ENCODE measurements around the gene MCM10. TPM values are rescaled to one million over a fixed set of nuclear protein-coding genes. Genes with fewer than 3 reads are reported as not detected.
A peak's percentile ranks its signal among the peaks of the same experiment; 100 is the strongest.
"Not testable (repeated sequence)": the region's sequence is repeated elsewhere in the genome, so short reads cannot be mapped to it uniquely, and the experiment has no call there.

MCM10 gene
- total and polyA plus RNA-seq, 9 donors = 4.5 to 7.5 (median 5.2) TPM

DNA sequence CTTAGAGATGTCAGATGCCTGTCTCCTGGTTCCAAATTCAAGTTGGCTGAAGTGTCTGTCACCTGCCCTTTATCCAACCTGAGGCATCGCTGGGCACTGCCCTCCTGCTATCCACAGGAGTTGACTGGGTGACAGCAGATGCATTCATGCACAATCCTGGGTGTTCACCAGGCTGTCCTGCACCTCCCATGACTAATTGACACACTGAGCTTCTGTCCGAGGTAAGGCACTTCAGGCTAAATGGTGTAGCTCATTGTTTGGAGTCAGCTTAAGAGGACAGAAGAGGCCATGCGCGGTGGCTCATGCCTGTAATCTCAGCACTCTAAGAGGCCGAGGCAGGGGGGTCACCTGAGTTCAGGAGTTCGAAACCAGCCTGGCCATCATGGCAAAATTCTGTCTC is 70.5 kb downstream of the MCM10 start:
- Histone ChIP-seq H3K27ac (ENCODE audit: low read length) (no peak overlapping the region), H3K36me3 (ENCODE audit: control insufficient read depth, insufficient read depth, low read length) (no peaks in the 10 kb centered on the region), H3K9me3 (replicated peaks; ENCODE audit: control insufficient read depth, low read depth, low read length) (no peaks in the 10 kb centered on the region), H3K27me3 (ENCODE audit: control insufficient read depth, insufficient read depth, low read length) (peaks cover 3% of the 10 kb centered on the region), H3K4me3 (ENCODE audit: low read length) (no peak overlapping the region), H3K4me1 (ENCODE audit: control insufficient read depth, insufficient read depth, low read length) (no peaks in the 10 kb centered on the region)
- 79% methylated on average over 4 of the region's 6 CpGs for WGBS (ENCODE audit: insufficient coverage)
- DNase-seq = no peak

- Histone ChIP-seq H3K36me3 (ENCODE audit: control insufficient read depth, insufficient read depth, low read length) (no peaks in the 10 kb centered on the region), H3K4me3 (ENCODE audit: low read length) (no peak overlapping the region), H3K27me3 (ENCODE audit: control insufficient read depth, insufficient read depth, low read length) (peaks cover 3% of the 10 kb centered on the region), H3K27ac (ENCODE audit: low read length) (no peak overlapping the region), H3K4me1 (ENCODE audit: control insufficient read depth, insufficient read depth, low read length) (no peaks in the 10 kb centered on the region), H3K9me3 (replicated peaks; ENCODE audit: control insufficient read depth, low read depth, low read length) (no peaks in the 10 kb centered on the region)
- no peak for DNase-seq
- 45% methylated on average over 8 of the region's 14 CpGs for WGBS (ENCODE audit: insufficient coverage)
These were observed 72.0 kb downstream of the MCM10 start for GRCh38 chr10:13233358-13233757.

DNA sequence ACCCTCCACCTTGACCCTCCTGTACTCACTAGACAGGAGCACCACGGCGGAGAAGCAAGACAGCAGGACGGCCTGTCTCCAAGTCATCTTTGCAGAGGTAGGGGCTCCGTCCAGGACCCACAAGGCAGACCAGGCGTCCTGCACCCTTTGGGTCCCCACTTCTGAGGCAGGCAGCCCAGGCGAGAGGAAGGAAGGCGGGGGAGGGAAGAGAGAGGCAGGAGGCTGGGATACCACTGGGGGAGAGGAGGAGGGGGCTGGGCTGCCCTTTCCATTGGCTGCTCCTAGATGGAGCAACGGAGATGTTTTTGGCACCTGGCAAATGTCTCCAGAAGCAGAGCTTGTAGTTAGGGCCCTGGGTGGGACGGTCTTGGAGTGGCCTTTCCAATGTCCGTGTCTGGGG is 72.8 kb downstream of the MCM10 start, which contains the start of gene UCMA:
TSS of gene UCMA (minus strand) at position 203 of the 400 bp plus-strand sequence. CDS start at position 87, 116 bp downstream.
- H3K9me3 ChIP-seq (replicated peaks; ENCODE audit: control insufficient read depth, low read depth, low read length) = no peaks in the 10 kb centered on the region
- no peak within 1 kb of the TSS for H3K27ac ChIP-seq (ENCODE audit: low read length)
- H3K36me3 ChIP-seq (ENCODE audit: control insufficient read depth, insufficient read depth, low read length) = no peaks in the 10 kb centered on the region
- H3K4me3 ChIP-seq (ENCODE audit: low read length) = no peak within 1 kb of the TSS
- peaks cover 3% of the 10 kb centered on the region for H3K27me3 ChIP-seq (ENCODE audit: control insufficient read depth, insufficient read depth, low read length)
- no peaks in the 10 kb centered on the region for H3K4me1 ChIP-seq (ENCODE audit: control insufficient read depth, insufficient read depth, low read length)
- DNase-seq = peak; percentile 58
- 34% methylated on average over 10 of the region's 10 CpGs for WGBS (ENCODE audit: insufficient coverage)

DNA sequence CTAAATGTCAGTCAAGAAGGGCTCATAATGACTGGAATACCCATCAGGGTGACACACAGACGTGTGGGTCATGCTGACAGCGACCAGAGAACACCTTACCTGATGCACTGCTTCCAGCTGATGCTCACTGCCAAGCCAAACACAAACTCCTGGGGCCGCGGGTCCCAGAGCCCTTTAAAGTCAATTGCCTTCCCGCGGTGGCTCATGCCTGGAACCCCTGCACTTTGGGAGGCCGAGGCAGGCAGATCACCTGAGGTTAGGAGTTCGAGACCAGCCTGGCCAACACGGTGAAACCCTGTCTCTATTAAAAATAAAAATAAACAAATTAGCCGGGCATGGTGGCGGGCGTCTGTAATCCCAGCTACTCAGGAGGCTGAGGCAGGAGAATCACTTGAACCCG is 73.4 kb downstream of the MCM10 start:
- not testable (repeated sequence) for H3K4me1 ChIP-seq (ENCODE audit: control insufficient read depth, insufficient read depth, low read length); DNase-seq; H3K36me3 ChIP-seq (ENCODE audit: control insufficient read depth, insufficient read depth, low read length); H3K4me3 ChIP-seq (ENCODE audit: low read length); H3K27me3 ChIP-seq (ENCODE audit: control insufficient read depth, insufficient read depth, low read length); H3K9me3 ChIP-seq (replicated peaks; ENCODE audit: control insufficient read depth, low read depth, low read length); H3K27ac ChIP-seq (ENCODE audit: low read length)
- 96% methylated on average over 4 of the region's 13 CpGs for WGBS (ENCODE audit: insufficient coverage)

- no peak overlapping the region for H3K27ac ChIP-seq (ENCODE audit: low read length)
- no peaks in the 10 kb centered on the region for H3K4me1 ChIP-seq (ENCODE audit: control insufficient read depth, insufficient read depth, low read length)
- 65% methylated on average over 8 of the region's 8 CpGs for WGBS (ENCODE audit: insufficient coverage)
- no peaks in the 10 kb centered on the region for H3K27me3 ChIP-seq (ENCODE audit: control insufficient read depth, insufficient read depth, low read length)
- no peaks in the 10 kb centered on the region for H3K36me3 ChIP-seq (ENCODE audit: control insufficient read depth, insufficient read depth, low read length)
- DNase-seq = no peak
- no peaks in the 10 kb centered on the region for H3K9me3 ChIP-seq (replicated peaks; ENCODE audit: control insufficient read depth, low read depth, low read length)
- H3K4me3 ChIP-seq (ENCODE audit: low read length) = no peak overlapping the region
These were observed 75.3 kb downstream of the MCM10 start for GRCh38 chr10:13236638-13237037.

GRCh38 chr10:13238271-13239077 is 77.1 kb downstream of the MCM10 start:
- 67% methylated on average over 14 of the region's 16 CpGs for WGBS (ENCODE audit: insufficient coverage)
- Histone ChIP-seq H3K36me3 (ENCODE audit: control insufficient read depth, insufficient read depth, low read length) (no peaks in the 10 kb centered on the region), H3K4me3 (ENCODE audit: low read length) (no peak overlapping the region), H3K4me1 (ENCODE audit: control insufficient read depth, insufficient read depth, low read length) (no peaks in the 10 kb centered on the region), H3K27me3 (ENCODE audit: control insufficient read depth, insufficient read depth, low read length) (no peaks in the 10 kb centered on the region), H3K27ac (ENCODE audit: low read length) (no peak overlapping the region), H3K9me3 (replicated peaks; ENCODE audit: control insufficient read depth, low read depth, low read length) (no peaks in the 10 kb centered on the region)
- DNase-seq = no peak

DNA sequence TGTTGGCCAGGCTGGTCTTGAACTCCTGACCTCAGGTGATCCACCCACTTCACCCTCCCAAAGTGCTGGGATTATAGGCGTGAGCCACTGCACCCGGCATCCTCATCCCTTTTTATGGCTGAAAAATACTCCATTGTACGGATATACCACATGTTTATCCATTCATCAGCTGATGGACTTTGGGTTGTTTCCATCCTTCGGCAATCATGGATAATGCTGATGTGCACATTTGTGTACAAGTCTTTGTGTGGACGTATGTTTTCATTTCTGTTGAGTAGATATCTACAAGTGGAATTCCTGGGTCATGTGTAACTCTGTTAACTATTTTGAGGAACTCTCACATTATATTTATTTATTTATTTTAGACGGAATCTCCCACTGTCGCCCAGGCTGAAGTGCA is 78.6 kb downstream of the MCM10 start:
- H3K4me3 ChIP-seq (ENCODE audit: low read length) = no peak overlapping the region
- no peaks in the 10 kb centered on the region for H3K9me3 ChIP-seq (replicated peaks; ENCODE audit: control insufficient read depth, low read depth, low read length)
- H3K4me1 ChIP-seq (ENCODE audit: control insufficient read depth, insufficient read depth, low read length) = no peaks in the 10 kb centered on the region
- DNase-seq = no peak
- WGBS (ENCODE audit: insufficient coverage) = no CpG with 5 or more reads among the region's 7 CpGs
- no peaks in the 10 kb centered on the region for H3K27me3 ChIP-seq (ENCODE audit: control insufficient read depth, insufficient read depth, low read length)
- no peaks in the 10 kb centered on the region for H3K36me3 ChIP-seq (ENCODE audit: control insufficient read depth, insufficient read depth, low read length)
- H3K27ac ChIP-seq (ENCODE audit: low read length) = no peak overlapping the region

GRCh38 chr10:13241613-13242012 is 80.3 kb downstream of the MCM10 start:
- no peak overlapping the region for H3K4me3 ChIP-seq (ENCODE audit: low read length)
- no peaks in the 10 kb centered on the region for H3K36me3 ChIP-seq (ENCODE audit: control insufficient read depth, insufficient read depth, low read length)
- no peaks in the 10 kb centered on the region for H3K4me1 ChIP-seq (ENCODE audit: control insufficient read depth, insufficient read depth, low read length)
- no peaks in the 10 kb centered on the region for H3K27me3 ChIP-seq (ENCODE audit: control insufficient read depth, insufficient read depth, low read length)
- H3K9me3 ChIP-seq (replicated peaks; ENCODE audit: control insufficient read depth, low read depth, low read length) = no peaks in the 10 kb centered on the region
- no peak for DNase-seq
- no CpG with 5 or more reads among the region's 3 CpGs for WGBS (ENCODE audit: insufficient coverage)
- H3K27ac ChIP-seq (ENCODE audit: low read length) = no peak overlapping the region

DNA sequence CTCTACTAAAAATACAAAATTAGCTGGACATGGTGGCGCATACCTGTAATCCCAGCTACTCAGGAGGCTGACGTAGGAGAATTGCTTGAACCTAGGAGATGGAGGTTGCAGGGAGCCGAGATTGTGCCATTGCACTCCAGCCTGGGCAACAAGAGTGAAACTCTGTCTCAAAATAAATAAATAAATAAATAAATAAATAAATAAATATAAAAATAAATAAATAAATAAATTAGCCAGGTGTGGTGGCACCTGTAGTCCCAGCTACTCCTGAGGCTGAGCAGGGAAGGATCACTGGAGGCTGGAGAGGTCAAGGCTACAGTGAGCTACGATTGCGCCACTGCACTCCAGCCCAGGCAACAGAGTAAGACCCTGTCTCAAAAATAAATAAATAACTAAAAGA is 80.9 kb downstream of the MCM10 start:
- not testable (repeated sequence) for H3K36me3 ChIP-seq (ENCODE audit: control insufficient read depth, insufficient read depth, low read length); H3K4me3 ChIP-seq (ENCODE audit: low read length); H3K9me3 ChIP-seq (replicated peaks; ENCODE audit: control insufficient read depth, low read depth, low read length); DNase-seq; H3K4me1 ChIP-seq (ENCODE audit: control insufficient read depth, insufficient read depth, low read length); H3K27me3 ChIP-seq (ENCODE audit: control insufficient read depth, insufficient read depth, low read length); H3K27ac ChIP-seq (ENCODE audit: low read length)
- no CpG with 5 or more reads among the region's 5 CpGs for WGBS (ENCODE audit: insufficient coverage)

- peak; percentile 68 for DNase-seq
- WGBS (ENCODE audit: insufficient coverage) = 29% methylated on average over 3 of the region's 9 CpGs
These were observed 85.9 kb downstream of the MCM10 start for GRCh38 chr10:13247246-13247645.

More at GRCh38 chr10:13247246-13247645, 85.9 kb downstream of the MCM10 start:
- Histone ChIP-seq H3K9me3 (replicated peaks; ENCODE audit: control insufficient read depth, low read depth, low read length) (no peaks in the 10 kb centered on the region), H3K4me1 (ENCODE audit: control insufficient read depth, insufficient read depth, low read length) (no peaks in the 10 kb centered on the region), H3K4me3 (ENCODE audit: low read length) (no peak overlapping the region), H3K27ac (ENCODE audit: low read length) (no peak overlapping the region), H3K36me3 (ENCODE audit: control insufficient read depth, insufficient read depth, low read length) (no peaks in the 10 kb centered on the region), H3K27me3 (ENCODE audit: control insufficient read depth, insufficient read depth, low read length) (no peaks in the 10 kb centered on the region)
